DND-41 (cell line): Measurements from ENCODE around the gene JMJD6.

Source experiments
- EZH2 ChIP-seq: IDR thresholded peaks from 3 replicates; pipeline ENCODE4 v1.6.1; 2012; ENCODE audit warnings: borderline replicate concordance, low read depth, mild to moderate bottlenecking, moderate library complexity, low read length, inconsistent platforms; ENCODE audit not compliant: severe bottlenecking
- TF ChIP-seq, protein P1 (sequence below): IDR thresholded peaks from 2 replicates; pipeline ENCODE4 v1.5.1; 2012; ENCODE audit warnings: borderline replicate concordance, low read length, moderate library complexity, mild to moderate bottlenecking; ENCODE audit not compliant: poor library complexity, severe bottlenecking; ENCODE audit errors: extremely low read depth

DNA sequence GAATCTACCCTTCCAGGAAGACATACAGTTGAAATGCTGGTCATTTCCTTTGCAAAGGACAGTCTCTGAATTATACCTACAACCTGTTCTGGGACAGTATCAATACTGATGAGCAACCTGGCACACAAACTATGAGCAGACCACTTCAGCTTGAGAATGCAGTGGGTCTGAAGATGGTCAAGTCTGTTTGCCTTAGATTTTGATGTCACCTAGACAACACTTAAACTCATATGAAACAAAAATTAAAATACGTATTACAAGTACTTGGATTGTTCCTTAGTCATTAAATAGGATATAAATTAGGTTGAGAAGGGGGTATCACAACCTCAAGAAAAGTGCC is 7.2 kb upstream of the JMJD6 start:
- TF ChIP-seq, protein P1, sequence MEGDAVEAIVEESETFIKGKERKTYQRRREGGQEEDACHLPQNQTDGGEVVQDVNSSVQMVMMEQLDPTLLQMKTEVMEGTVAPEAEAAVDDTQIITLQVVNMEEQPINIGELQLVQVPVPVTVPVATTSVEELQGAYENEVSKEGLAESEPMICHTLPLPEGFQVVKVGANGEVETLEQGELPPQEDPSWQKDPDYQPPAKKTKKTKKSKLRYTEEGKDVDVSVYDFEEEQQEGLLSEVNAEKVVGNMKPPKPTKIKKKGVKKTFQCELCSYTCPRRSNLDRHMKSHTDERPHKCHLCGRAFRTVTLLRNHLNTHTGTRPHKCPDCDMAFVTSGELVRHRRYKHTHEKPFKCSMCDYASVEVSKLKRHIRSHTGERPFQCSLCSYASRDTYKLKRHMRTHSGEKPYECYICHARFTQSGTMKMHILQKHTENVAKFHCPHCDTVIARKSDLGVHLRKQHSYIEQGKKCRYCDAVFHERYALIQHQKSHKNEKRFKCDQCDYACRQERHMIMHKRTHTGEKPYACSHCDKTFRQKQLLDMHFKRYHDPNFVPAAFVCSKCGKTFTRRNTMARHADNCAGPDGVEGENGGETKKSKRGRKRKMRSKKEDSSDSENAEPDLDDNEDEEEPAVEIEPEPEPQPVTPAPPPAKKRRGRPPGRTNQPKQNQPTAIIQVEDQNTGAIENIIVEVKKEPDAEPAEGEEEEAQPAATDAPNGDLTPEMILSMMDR: no peak
- TF ChIP-seq EZH2: no peak
